Daoy (cell line): ENCODE data around the gene TFDP1. TPM values are rescaled to one million over a fixed set of nuclear protein-coding genes. Genes with fewer than 3 reads are reported as not detected.

Experiments used
- DNase-seq: peaks from one replicate; pipeline ENCODE4 v3.0.0-alpha.2; 2015; ENCODE audit warnings: low read depth
- total RNA-seq: library from RNA; depleted of rRNA; stranded (reverse); fragments of >200 nt; shearing (Covaris generic); gene quantifications from 2 replicates; pipeline ENCODE4 v1.2.3, GENCODE V29; 2014

TFDP1 gene
- total RNA-seq, 1 experiment from 2014 or later, result 67.3 TPM

GRCh38 chr13:113650275-113650674 lies 65.7 kb downstream of the TFDP1 start:
- DNase-seq, result no peak

- DNase-seq, result no peak
Observed at GRCh38 chr13:113650731-113651148, 66.2 kb downstream of the TFDP1 start.

- no peak for DNase-seq
Observed at GRCh38 chr13:113651511-113652403, 67.2 kb downstream of the TFDP1 start.

GRCh38 chr13:113652404-113653263 lies 68.1 kb downstream of the TFDP1 start:
- no peak for DNase-seq

GRCh38 chr13:113653264-113654174 lies 69.0 kb downstream of the TFDP1 start:
- peak; percentile 29 for DNase-seq

- DNase-seq, result no peak
Observed at GRCh38 chr13:113654175-113654560, 69.6 kb downstream of the TFDP1 start.

- no peak for DNase-seq
Observed at GRCh38 chr13:113654591-113655345, 70.2 kb downstream of the TFDP1 start.

- no peak for DNase-seq
Observed at GRCh38 chr13:113655346-113656002, 70.9 kb downstream of the TFDP1 start.

GRCh38 chr13:113656003-113656588 lies 71.5 kb downstream of the TFDP1 start:
- no peak for DNase-seq

- no peak for DNase-seq
Observed at GRCh38 chr13:113656831-113657671, 72.5 kb downstream of the TFDP1 start.

- no peak for DNase-seq
Observed at GRCh38 chr13:113657851-113658741, 73.5 kb downstream of the TFDP1 start, which contains the start of gene ATP4B. ATP4B (minus strand) TSS chr13:113658198; CDS start chr13:113658144, 54 bp downstream.

GRCh38 chr13:113658836-113659235 lies 74.3 kb downstream of the TFDP1 start:
- DNase-seq, result no peak

- no peak for DNase-seq
Observed at GRCh38 chr13:113659337-113659736, 74.8 kb downstream of the TFDP1 start.

GRCh38 chr13:113660066-113660465 lies 75.5 kb downstream of the TFDP1 start:
- DNase-seq, result no peak

- DNase-seq, result no peak
Observed at GRCh38 chr13:113661509-113661908, 77.0 kb downstream of the TFDP1 start.

- no peak for DNase-seq
Observed at GRCh38 chr13:113663934-113664333, 79.4 kb downstream of the TFDP1 start.

- no peak for DNase-seq
Observed at GRCh38 chr13:113664751-113665596, 80.4 kb downstream of the TFDP1 start.
